GM23338 (cell line): ENCODE results near the gene RGS8. TPM values are rescaled to one million over a fixed set of nuclear protein-coding genes. Genes with fewer than 3 reads are reported as not detected.

Experiments used
- ATAC-seq: fragments of 200-7000 bp; cut with Tn5 transposase; 3 replicates; pipeline ENCODE4 v1.9.1; 2020
- DNase-seq: peaks from one replicate; pipeline ENCODE4 v3.0.0-alpha.2; 2015; ENCODE audit warnings: low spot score
- H2AFZ ChIP-seq: fragments of 200-600 bp; sonication (generic); 2 replicates; pipeline ENCODE4 v1.8.0; 2016; ENCODE audit warnings: antibody characterized with exemption, mild to moderate bottlenecking, moderate library complexity
- H3F3A ChIP-seq: fragments of 200-600 bp; sonication (generic); replicated peaks from 2 replicates; pipeline ENCODE4 v1.8.0; 2017; ENCODE audit warnings: antibody characterized with exemption, mixed run types, low read depth
- H3K27ac ChIP-seq: fragments of 200-600 bp; sonication (generic); 2 replicates; pipeline ENCODE4 v1.6.1; 2016; ENCODE audit warnings: low read depth
- H3K27me3 ChIP-seq: fragments of 200-600 bp; sonication (generic); 2 replicates; pipeline ENCODE4 v1.8.0; 2016; ENCODE audit warnings: mild to moderate bottlenecking, mixed run types, moderate library complexity; ENCODE audit not compliant: insufficient read depth
- H3K36me3 ChIP-seq: fragments of 200-600 bp; sonication (generic); 2 replicates; pipeline ENCODE4 v1.8.0; 2016; ENCODE audit warnings: mild to moderate bottlenecking; ENCODE audit not compliant: insufficient read depth
- H3K4me1 ChIP-seq: fragments of 200-600 bp; sonication (generic); 2 replicates; pipeline ENCODE4 v1.8.0; 2016; ENCODE audit warnings: mild to moderate bottlenecking, moderate library complexity; ENCODE audit not compliant: insufficient read depth
- H3K4me2 ChIP-seq: fragments of 200-600 bp; sonication (generic); 2 replicates; pipeline ENCODE4 v1.7.1; 2017; ENCODE audit warnings: mixed run types
- H3K4me3 ChIP-seq: fragments of 200-600 bp; sonication (generic); 2 replicates; pipeline ENCODE4 v1.6.1; 2016; ENCODE audit warnings: mixed run types
- H3K79me2 ChIP-seq: fragments of 200-600 bp; sonication (generic); replicated peaks from 2 replicates; pipeline ENCODE4 v1.8.0; 2017; ENCODE audit warnings: mild to moderate bottlenecking; ENCODE audit not compliant: insufficient read depth
- H3K9me2 ChIP-seq: fragments of 200-600 bp; sonication (generic); 2 replicates; pipeline ENCODE4 v1.8.0; 2017; ENCODE audit not compliant: insufficient read depth
- H4K20me1 ChIP-seq: fragments of 200-600 bp; sonication (generic); replicated peaks from 2 replicates; pipeline ENCODE4 v1.8.0; 2017; ENCODE audit warnings: mild to moderate bottlenecking; ENCODE audit not compliant: insufficient read depth
- H3K27ac Mint-ChIP-seq: 2 replicates; pipeline ENCODE4 v1.8.0; 2020; ENCODE audit warnings: inconsistent platforms, mild to moderate bottlenecking, moderate library complexity, mixed read lengths
- H3K27me3 Mint-ChIP-seq: 3 replicates; pipeline ENCODE4 v1.8.0; 2022; ENCODE audit warnings: low read depth, mild to moderate bottlenecking, moderate library complexity, mixed read lengths, inconsistent platforms; ENCODE audit not compliant: insufficient read depth, poor library complexity
- H3K36me3 Mint-ChIP-seq: 3 replicates; pipeline ENCODE4 v1.8.0; 2021; ENCODE audit warnings: low read depth, mild to moderate bottlenecking, inconsistent platforms, moderate library complexity, mixed read lengths
- H3K4me1 Mint-ChIP-seq: 3 replicates; pipeline ENCODE4 v1.8.0; 2020; ENCODE audit warnings: mild to moderate bottlenecking, inconsistent platforms, mixed read lengths
- H3K4me3 Mint-ChIP-seq: 3 replicates; pipeline ENCODE4 v1.8.0; 2021; ENCODE audit warnings: moderate library complexity, mild to moderate bottlenecking, inconsistent platforms, mixed read lengths
- H3K9me3 Mint-ChIP-seq: 3 replicates; pipeline ENCODE4 v1.8.0; 2020; ENCODE audit warnings: moderate library complexity, mild to moderate bottlenecking, inconsistent platforms, mixed read lengths
- CREB1 ChIP-seq: fragments of 250-450 bp; sonication (Bioruptor Pico); IDR thresholded peaks from 2 replicates; pipeline ENCODE4 v1.5.0; 2020; ENCODE audit warnings: low read depth, mild to moderate bottlenecking, moderate library complexity
- CTCF ChIP-seq, 2 experiments: fragments of 200-600 bp in 1 of 2; sonication (generic) in 1 of 2; conservative IDR thresholded peaks; 2 replicates each; pipeline versions ENCODE4 v1.5.1 to v1.6.1; 2016 to 2017; ENCODE audit warnings: antibody characterized with exemption in 2 of 2, low read depth in 2 of 2, mild to moderate bottlenecking in 2 of 2, moderate library complexity in 1 of 2
- EZH2 ChIP-seq: fragments of 200-600 bp; sonication (generic); IDR thresholded peaks from one replicate; pipeline ENCODE4 v1.8.0; 2017; ENCODE audit warnings: antibody characterized with exemption, mild to moderate bottlenecking, low read depth; ENCODE audit not compliant: unreplicated experiment
- EZH2phosphoT487 ChIP-seq: fragments of 200-600 bp; sonication (generic); IDR thresholded peaks from one replicate; pipeline ENCODE4 v1.8.1; 2018; ENCODE audit warnings: antibody characterized with exemption; ENCODE audit not compliant: unreplicated experiment
- JUNB ChIP-seq: IDR thresholded peaks from one replicate; pipeline ENCODE4 v1.6.1; 2016; ENCODE audit warnings: antibody characterized with exemption; ENCODE audit not compliant: unreplicated experiment
- NANOG ChIP-seq: IDR thresholded peaks from 2 replicates; pipeline ENCODE4 v1.6.1; 2016; ENCODE audit warnings: antibody characterized with exemption, borderline replicate concordance
- POLR2AphosphoS5 ChIP-seq: IDR thresholded peaks from 2 replicates; pipeline ENCODE4 v1.6.1; 2016; ENCODE audit warnings: antibody characterized with exemption, low read depth
- REST ChIP-seq: IDR thresholded peaks from one replicate; pipeline ENCODE4 v1.6.1; 2018; ENCODE audit warnings: antibody characterized with exemption; ENCODE audit not compliant: unreplicated experiment
- STAT1 ChIP-seq: IDR thresholded peaks from one replicate; pipeline ENCODE4 v1.6.1; 2016; ENCODE audit warnings: antibody characterized with exemption; ENCODE audit not compliant: unreplicated experiment
- ZNF114 ChIP-seq: fragments of 250-450 bp; sonication (Bioruptor Pico); IDR thresholded peaks from 2 replicates; pipeline ENCODE4 v1.5.0; 2020; ENCODE audit warnings: mild to moderate bottlenecking, moderate library complexity
- ZNF331 ChIP-seq: fragments of 250-450 bp; sonication (Bioruptor Pico); IDR thresholded peaks from 2 replicates; pipeline ENCODE4 v1.5.0; 2020; ENCODE audit warnings: low read depth, mild to moderate bottlenecking, moderate library complexity
- polyA plus RNA-seq: library from polyadenylated mRNA; unstranded; fragments of >200 nt; fragmentation: Nextera tagmentation; extraction: Ambion mirVana; gene quantifications from 2 replicates; pipeline ENCODE4 v1.2.1, GENCODE V29; 2016
- total RNA-seq: library from RNA; depleted of rRNA; stranded (reverse); fragments of >200 nt; shearing (Covaris generic); gene quantifications from 2 replicates; pipeline ENCODE4 v1.2.3, GENCODE V29; 2014
- TF ChIP-seq, protein P1 (sequence below): fragments of 250-450 bp; sonication (Bioruptor Pico); IDR thresholded peaks from 2 replicates; pipeline ENCODE4 v1.5.0; 2020; ENCODE audit warnings: mild to moderate bottlenecking, moderate library complexity
- TF ChIP-seq, protein P2 (sequence below): IDR thresholded peaks from 2 replicates; pipeline ENCODE4 v1.6.1; 2016; ENCODE audit warnings: antibody characterized with exemption

The RGS8 gene
- total and polyA plus RNA-seq, 2 experiments from 2014 or later: 0.06 to 2.5 TPM

GRCh38 chr1:182651339-182651724, 33.1 kb downstream of the RGS8 start:
- H3K9me3 Mint-ChIP-seq: no peaks in the 10 kb centered on the region
- H3K27ac Mint-ChIP-seq: no peak overlapping the region
- H3K36me3 ChIP-seq: no peaks in the 10 kb centered on the region
- no peaks in the 10 kb centered on the region for H3K27me3 ChIP-seq
- ATAC-seq (no peak), DNase-seq (no peak)
- no peak overlapping the region for H2AFZ ChIP-seq
- peaks cover 4% of the 10 kb centered on the region; the same call in 1 of the 2 replicates for H3K9me2 ChIP-seq
- H3K79me2 ChIP-seq: no peaks in the 10 kb centered on the region
- no peaks in the 10 kb centered on the region; the same call in 2 of the 3 replicates for H3K4me1 Mint-ChIP-seq
- H3F3A ChIP-seq: no peaks in the 10 kb centered on the region
- H4K20me1 ChIP-seq: no peaks in the 10 kb centered on the region
- H3K4me2 ChIP-seq: no peak overlapping the region
- H3K36me3 Mint-ChIP-seq: no peaks in the 10 kb centered on the region
- TF ChIP-seq JUNB (no peak), ZNF114 (CRISPR knock-in tag) (no peak), CTCF (conservative IDR thresholded peaks at IDR 0.05; ENCODE audit: low read depth in 2 of 2) (no peak), CREB1 (CRISPR knock-in tag) (no peak), EZH2phosphoT487 (no peak), STAT1 (no peak), EZH2 (no peak), POLR2AphosphoS5 (no peak), ZNF331 (no peak), REST (no peak), NANOG (no peak)
- TF ChIP-seq, protein P1, sequence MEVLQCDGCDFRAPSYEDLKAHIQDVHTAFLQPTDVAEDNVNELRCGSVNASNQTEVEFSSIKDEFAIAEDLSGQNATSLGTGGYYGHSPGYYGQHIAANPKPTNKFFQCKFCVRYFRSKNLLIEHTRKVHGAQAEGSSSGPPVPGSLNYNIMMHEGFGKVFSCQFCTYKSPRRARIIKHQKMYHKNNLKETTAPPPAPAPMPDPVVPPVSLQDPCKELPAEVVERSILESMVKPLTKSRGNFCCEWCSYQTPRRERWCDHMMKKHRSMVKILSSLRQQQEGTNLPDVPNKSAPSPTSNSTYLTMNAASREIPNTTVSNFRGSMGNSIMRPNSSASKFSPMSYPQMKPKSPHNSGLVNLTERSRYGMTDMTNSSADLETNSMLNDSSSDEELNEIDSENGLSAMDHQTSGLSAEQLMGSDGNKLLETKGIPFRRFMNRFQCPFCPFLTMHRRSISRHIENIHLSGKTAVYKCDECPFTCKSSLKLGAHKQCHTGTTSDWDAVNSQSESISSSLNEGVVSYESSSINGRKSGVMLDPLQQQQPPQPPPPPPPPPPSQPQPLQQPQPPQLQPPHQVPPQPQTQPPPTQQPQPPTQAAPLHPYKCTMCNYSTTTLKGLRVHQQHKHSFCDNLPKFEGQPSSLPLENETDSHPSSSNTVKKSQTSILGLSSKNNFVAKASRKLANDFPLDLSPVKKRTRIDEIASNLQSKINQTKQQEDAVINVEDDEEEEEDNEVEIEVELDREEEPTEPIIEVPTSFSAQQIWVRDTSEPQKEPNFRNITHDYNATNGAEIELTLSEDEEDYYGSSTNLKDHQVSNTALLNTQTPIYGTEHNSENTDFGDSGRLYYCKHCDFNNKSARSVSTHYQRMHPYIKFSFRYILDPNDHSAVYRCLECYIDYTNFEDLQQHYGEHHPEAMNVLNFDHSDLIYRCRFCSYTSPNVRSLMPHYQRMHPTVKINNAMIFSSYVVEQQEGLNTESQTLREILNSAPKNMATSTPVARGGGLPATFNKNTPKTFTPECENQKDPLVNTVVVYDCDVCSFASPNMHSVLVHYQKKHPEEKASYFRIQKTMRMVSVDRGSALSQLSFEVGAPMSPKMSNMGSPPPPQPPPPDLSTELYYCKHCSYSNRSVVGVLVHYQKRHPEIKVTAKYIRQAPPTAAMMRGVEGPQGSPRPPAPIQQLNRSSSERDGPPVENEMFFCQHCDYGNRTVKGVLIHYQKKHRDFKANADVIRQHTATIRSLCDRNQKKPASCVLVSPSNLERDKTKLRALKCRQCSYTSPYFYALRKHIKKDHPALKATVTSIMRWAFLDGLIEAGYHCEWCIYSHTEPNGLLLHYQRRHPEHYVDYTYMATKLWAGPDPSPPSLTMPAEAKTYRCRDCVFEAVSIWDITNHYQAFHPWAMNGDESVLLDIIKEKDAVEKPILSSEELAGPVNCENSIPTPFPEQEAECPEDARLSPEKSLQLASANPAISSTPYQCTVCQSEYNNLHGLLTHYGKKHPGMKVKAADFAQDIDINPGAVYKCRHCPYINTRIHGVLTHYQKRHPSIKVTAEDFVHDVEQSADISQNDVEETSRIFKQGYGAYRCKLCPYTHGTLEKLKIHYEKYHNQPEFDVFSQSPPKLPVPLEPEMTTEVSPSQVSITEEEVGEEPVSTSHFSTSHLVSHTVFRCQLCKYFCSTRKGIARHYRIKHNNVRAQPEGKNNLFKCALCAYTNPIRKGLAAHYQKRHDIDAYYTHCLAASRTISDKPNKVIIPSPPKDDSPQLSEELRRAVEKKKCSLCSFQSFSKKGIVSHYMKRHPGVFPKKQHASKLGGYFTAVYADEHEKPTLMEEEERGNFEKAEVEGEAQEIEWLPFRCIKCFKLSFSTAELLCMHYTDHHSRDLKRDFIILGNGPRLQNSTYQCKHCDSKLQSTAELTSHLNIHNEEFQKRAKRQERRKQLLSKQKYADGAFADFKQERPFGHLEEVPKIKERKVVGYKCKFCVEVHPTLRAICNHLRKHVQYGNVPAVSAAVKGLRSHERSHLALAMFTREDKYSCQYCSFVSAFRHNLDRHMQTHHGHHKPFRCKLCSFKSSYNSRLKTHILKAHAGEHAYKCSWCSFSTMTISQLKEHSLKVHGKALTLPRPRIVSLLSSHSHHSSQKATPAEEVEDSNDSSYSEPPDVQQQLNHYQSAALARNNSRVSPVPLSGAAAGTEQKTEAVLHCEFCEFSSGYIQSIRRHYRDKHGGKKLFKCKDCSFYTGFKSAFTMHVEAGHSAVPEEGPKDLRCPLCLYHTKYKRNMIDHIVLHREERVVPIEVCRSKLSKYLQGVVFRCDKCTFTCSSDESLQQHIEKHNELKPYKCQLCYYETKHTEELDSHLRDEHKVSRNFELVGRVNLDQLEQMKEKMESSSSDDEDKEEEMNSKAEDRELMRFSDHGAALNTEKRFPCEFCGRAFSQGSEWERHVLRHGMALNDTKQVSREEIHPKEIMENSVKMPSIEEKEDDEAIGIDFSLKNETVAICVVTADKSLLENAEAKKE (CRISPR knock-in tag): no peak
- TF ChIP-seq, protein P2, sequence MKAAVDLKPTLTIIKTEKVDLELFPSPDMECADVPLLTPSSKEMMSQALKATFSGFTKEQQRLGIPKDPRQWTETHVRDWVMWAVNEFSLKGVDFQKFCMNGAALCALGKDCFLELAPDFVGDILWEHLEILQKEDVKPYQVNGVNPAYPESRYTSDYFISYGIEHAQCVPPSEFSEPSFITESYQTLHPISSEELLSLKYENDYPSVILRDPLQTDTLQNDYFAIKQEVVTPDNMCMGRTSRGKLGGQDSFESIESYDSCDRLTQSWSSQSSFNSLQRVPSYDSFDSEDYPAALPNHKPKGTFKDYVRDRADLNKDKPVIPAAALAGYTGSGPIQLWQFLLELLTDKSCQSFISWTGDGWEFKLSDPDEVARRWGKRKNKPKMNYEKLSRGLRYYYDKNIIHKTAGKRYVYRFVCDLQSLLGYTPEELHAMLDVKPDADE: no peak
- H3K27me3 Mint-ChIP-seq: no peaks in the 10 kb centered on the region
- no peaks in the 10 kb centered on the region for H3K4me1 ChIP-seq
- no peak overlapping the region for H3K4me3 Mint-ChIP-seq
- no peak overlapping the region for H3K27ac ChIP-seq
- no peak overlapping the region for H3K4me3 ChIP-seq
